Astrocyte (in vitro differentiated cells and primary cell): ENCODE results near the gene KRT40. TPM values are rescaled to one million over a fixed set of nuclear protein-coding genes. Genes with fewer than 3 reads are reported as not detected.

Experiments used
- DNase-seq: peaks from one replicate; pipeline ENCODE4 v3.0.0-alpha.2; 2010; ENCODE audit warnings: low read depth
- FAIRE-seq: peaks from 2 replicates; lab custom pipeline; 2011; peaks lifted over from hg19 to GRCh38; lab: Jason Lieb, UNC
- H2AFZ ChIP-seq: 2 replicates; pipeline ENCODE4 v1.6.0; 2012; ENCODE audit warnings: low read depth, low read length, inconsistent platforms
- H3K27ac ChIP-seq: 2 replicates; pipeline ENCODE4 v1.5.1; 2011; ENCODE audit warnings: low read depth, low read length, inconsistent platforms
- H3K27me3 ChIP-seq: 2 replicates; pipeline ENCODE4 v1.6.0; 2011; ENCODE audit warnings: low read length, inconsistent platforms; ENCODE audit not compliant: insufficient read depth
- H3K36me3 ChIP-seq: 2 replicates; pipeline ENCODE4 v1.5.1; 2011; ENCODE audit warnings: low read length, inconsistent platforms; ENCODE audit not compliant: insufficient read depth
- H3K4me1 ChIP-seq: 2 replicates; pipeline ENCODE4 v1.5.1; 2011; ENCODE audit warnings: low read length, inconsistent platforms; ENCODE audit not compliant: insufficient read depth
- H3K4me2 ChIP-seq: 2 replicates; pipeline ENCODE4 v1.6.0; 2012; ENCODE audit warnings: low read length, inconsistent platforms
- H3K4me3 ChIP-seq: 2 replicates; pipeline ENCODE4 v1.5.1; 2011; ENCODE audit warnings: low read depth, mild to moderate bottlenecking, low read length, inconsistent platforms; ENCODE audit not compliant: insufficient read depth
- H3K79me2 ChIP-seq: 2 replicates; pipeline ENCODE4 v1.6.0; 2012; ENCODE audit warnings: mild to moderate bottlenecking, low read length, inconsistent platforms; ENCODE audit not compliant: insufficient read depth
- H3K9ac ChIP-seq: 2 replicates; pipeline ENCODE4 v1.6.0; 2012; ENCODE audit warnings: mild to moderate bottlenecking, low read length, inconsistent platforms
- H3K9me3 ChIP-seq: 2 replicates; pipeline ENCODE4 v1.5.1; 2012; ENCODE audit warnings: low read depth, mild to moderate bottlenecking, low read length, inconsistent platforms; ENCODE audit not compliant: insufficient read depth
- H4K20me1 ChIP-seq: 2 replicates; pipeline ENCODE4 v1.6.0; 2012; ENCODE audit warnings: low read length, inconsistent platforms; ENCODE audit not compliant: insufficient read depth
- H3K27ac Mint-ChIP-seq: one replicate; pipeline ENCODE4 v1.8.0; 2021; ENCODE audit warnings: mild to moderate bottlenecking, mixed read lengths; ENCODE audit not compliant: unreplicated experiment
- H3K27me3 Mint-ChIP-seq: one replicate; pipeline ENCODE4 v1.8.0; 2021; ENCODE audit warnings: low read depth, mixed read lengths; ENCODE audit not compliant: unreplicated experiment
- H3K36me3 Mint-ChIP-seq: one replicate; pipeline ENCODE4 v1.8.0; 2021; ENCODE audit warnings: low read depth, mixed read lengths; ENCODE audit not compliant: unreplicated experiment
- H3K4me1 Mint-ChIP-seq: one replicate; pipeline ENCODE4 v1.8.0; 2021; ENCODE audit warnings: low read depth, mixed read lengths; ENCODE audit not compliant: unreplicated experiment
- H3K4me3 Mint-ChIP-seq: one replicate; pipeline ENCODE4 v1.8.0; 2021; ENCODE audit warnings: mild to moderate bottlenecking, moderate library complexity, mixed read lengths; ENCODE audit not compliant: unreplicated experiment
- H3K9me3 Mint-ChIP-seq: one replicate; pipeline ENCODE4 v1.8.0; 2021; ENCODE audit warnings: mild to moderate bottlenecking, mixed read lengths; ENCODE audit not compliant: unreplicated experiment
- EZH2 ChIP-seq: IDR thresholded peaks from 2 replicates; pipeline ENCODE4 v1.6.1; 2012; ENCODE audit warnings: mild to moderate bottlenecking, low read length, inconsistent platforms; ENCODE audit not compliant: insufficient read depth
- total RNA-seq: library from RNA; stranded (reverse); gene quantifications from 2 replicates; pipeline ENCODE4 v1.2.1, GENCODE V29; 2021
- TF ChIP-seq, protein P1 (sequence below): IDR thresholded peaks from 2 replicates; pipeline ENCODE4 v1.5.1; 2011; ENCODE audit warnings: low read depth, mild to moderate bottlenecking, inconsistent platforms, low read length, moderate library complexity; ENCODE audit not compliant: insufficient read depth

The KRT40 gene
- total RNA-seq, 1 donor from 2014 or later, result not detected

- Mint-ChIP-seq H3K9me3 (no peaks in the 10 kb centered on the region), H3K4me3 (no peak overlapping the region), H3K27me3 (no peaks in the 10 kb centered on the region), H3K4me1 (peaks cover 49% of the 10 kb centered on the region), H3K36me3 (no peaks in the 10 kb centered on the region), H3K27ac (peak overlapping the region; percentile 80)
- peaks cover 44% of the 10 kb centered on the region for H3K4me1 ChIP-seq
- H3K27me3 ChIP-seq, result no peaks in the 10 kb centered on the region
- DNase-seq (peak; percentile 97), FAIRE-seq (peak; percentile 78)
- H2AFZ ChIP-seq, result no peak overlapping the region
- H3K9me3 ChIP-seq, result no peaks in the 10 kb centered on the region
- TF ChIP-seq, protein P1, sequence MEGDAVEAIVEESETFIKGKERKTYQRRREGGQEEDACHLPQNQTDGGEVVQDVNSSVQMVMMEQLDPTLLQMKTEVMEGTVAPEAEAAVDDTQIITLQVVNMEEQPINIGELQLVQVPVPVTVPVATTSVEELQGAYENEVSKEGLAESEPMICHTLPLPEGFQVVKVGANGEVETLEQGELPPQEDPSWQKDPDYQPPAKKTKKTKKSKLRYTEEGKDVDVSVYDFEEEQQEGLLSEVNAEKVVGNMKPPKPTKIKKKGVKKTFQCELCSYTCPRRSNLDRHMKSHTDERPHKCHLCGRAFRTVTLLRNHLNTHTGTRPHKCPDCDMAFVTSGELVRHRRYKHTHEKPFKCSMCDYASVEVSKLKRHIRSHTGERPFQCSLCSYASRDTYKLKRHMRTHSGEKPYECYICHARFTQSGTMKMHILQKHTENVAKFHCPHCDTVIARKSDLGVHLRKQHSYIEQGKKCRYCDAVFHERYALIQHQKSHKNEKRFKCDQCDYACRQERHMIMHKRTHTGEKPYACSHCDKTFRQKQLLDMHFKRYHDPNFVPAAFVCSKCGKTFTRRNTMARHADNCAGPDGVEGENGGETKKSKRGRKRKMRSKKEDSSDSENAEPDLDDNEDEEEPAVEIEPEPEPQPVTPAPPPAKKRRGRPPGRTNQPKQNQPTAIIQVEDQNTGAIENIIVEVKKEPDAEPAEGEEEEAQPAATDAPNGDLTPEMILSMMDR, result no peak
- TF ChIP-seq EZH2, result no peak
- no peaks in the 10 kb centered on the region for H3K79me2 ChIP-seq
- no peaks in the 10 kb centered on the region for H3K36me3 ChIP-seq
- H3K27ac ChIP-seq, result peak overlapping the region; percentile 92
- peak overlapping the region; percentile 33 for H3K4me2 ChIP-seq
- peak overlapping the region; percentile 73 for H3K9ac ChIP-seq
- no peaks in the 10 kb centered on the region for H4K20me1 ChIP-seq
- no peak overlapping the region for H3K4me3 ChIP-seq
Measured at GRCh38 chr17:40952661-40953060, 31.5 kb downstream of the KRT40 start.

DNA sequence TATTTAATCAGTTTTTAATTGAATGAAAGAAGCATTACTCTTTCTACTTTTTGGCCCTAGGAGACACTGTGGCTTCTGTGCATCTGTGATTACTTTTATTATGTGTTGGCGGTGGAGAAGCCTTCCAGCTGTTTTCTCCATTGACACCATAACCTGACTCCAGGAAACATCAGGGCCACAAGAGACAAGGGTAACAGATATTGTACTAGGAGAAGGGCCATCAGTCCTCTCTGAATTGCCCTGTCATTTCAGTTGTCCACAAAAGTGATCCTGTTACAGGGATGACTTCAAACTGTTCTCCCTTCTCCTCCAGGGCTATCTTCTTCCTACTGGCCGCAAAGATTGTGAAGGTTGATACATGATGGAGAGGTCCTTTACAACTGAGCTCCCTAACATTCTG, 32.0 kb downstream of the KRT40 start:
- Histone ChIP-seq H3K36me3 (no peaks in the 10 kb centered on the region), H2AFZ (no peak overlapping the region), H3K9ac (peak overlapping the region; percentile 64), H3K79me2 (no peaks in the 10 kb centered on the region), H3K4me2 (no peak overlapping the region), H3K27me3 (no peaks in the 10 kb centered on the region), H3K9me3 (no peaks in the 10 kb centered on the region), H4K20me1 (no peaks in the 10 kb centered on the region), H3K4me3 (no peak overlapping the region), H3K27ac (peak overlapping the region; percentile 92), H3K4me1 (peaks cover 39% of the 10 kb centered on the region)
- no peak for DNase-seq
- H3K36me3 Mint-ChIP-seq, result no peaks in the 10 kb centered on the region
- no peaks in the 10 kb centered on the region for H3K27me3 Mint-ChIP-seq
- peaks cover 44% of the 10 kb centered on the region for H3K4me1 Mint-ChIP-seq
- FAIRE-seq, result no peak
- TF ChIP-seq EZH2, result no peak
- TF ChIP-seq, protein P1, result no peak
- peak overlapping the region; percentile 36 for H3K27ac Mint-ChIP-seq
- H3K4me3 Mint-ChIP-seq, result no peak overlapping the region
- no peaks in the 10 kb centered on the region for H3K9me3 Mint-ChIP-seq

- FAIRE-seq (peak; percentile 50), DNase-seq (peak; percentile 68)
- Histone ChIP-seq H3K4me1 (peaks cover 31% of the 10 kb centered on the region), H3K79me2 (no peaks in the 10 kb centered on the region), H3K4me3 (no peak overlapping the region), H3K27me3 (no peaks in the 10 kb centered on the region), H2AFZ (no peak overlapping the region), H3K9ac (no peak overlapping the region), H3K4me2 (no peak overlapping the region), H4K20me1 (no peaks in the 10 kb centered on the region), H3K36me3 (no peaks in the 10 kb centered on the region), H3K9me3 (no peaks in the 10 kb centered on the region), H3K27ac (no peak overlapping the region)
- no peak overlapping the region for H3K27ac Mint-ChIP-seq
- no peaks in the 10 kb centered on the region for H3K36me3 Mint-ChIP-seq
- TF ChIP-seq, protein P1, result no peak
- TF ChIP-seq EZH2, result no peak
- H3K27me3 Mint-ChIP-seq, result no peaks in the 10 kb centered on the region
- H3K4me3 Mint-ChIP-seq, result no peak overlapping the region
- H3K9me3 Mint-ChIP-seq, result no peaks in the 10 kb centered on the region
- peaks cover 35% of the 10 kb centered on the region for H3K4me1 Mint-ChIP-seq
Measured at GRCh38 chr17:40951011-40951622, 33.0 kb downstream of the KRT40 start.
